ENCODE data around the gene RPS6KA6.

DNA sequence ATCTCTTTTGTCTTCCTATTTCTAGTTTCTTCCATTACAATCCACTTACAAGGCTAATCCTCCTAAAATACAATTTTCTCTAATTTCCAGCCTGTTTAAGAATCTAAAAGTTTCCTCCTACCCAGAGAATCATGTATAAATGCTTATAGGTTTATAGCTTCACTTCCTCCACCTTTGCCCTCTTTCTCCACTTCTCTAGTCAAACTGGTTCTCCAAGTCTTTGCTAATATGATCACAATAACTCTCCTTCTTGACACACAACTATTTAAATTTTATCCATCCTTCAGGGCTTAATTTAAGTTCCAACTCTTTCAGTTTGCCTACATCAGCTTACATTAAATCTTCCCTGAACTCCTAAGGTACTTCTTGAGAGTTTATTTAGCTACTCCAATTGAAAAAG is 69.2 kb downstream of the RPS6KA6 start:
- TF ChIP-seq, protein P1, sequence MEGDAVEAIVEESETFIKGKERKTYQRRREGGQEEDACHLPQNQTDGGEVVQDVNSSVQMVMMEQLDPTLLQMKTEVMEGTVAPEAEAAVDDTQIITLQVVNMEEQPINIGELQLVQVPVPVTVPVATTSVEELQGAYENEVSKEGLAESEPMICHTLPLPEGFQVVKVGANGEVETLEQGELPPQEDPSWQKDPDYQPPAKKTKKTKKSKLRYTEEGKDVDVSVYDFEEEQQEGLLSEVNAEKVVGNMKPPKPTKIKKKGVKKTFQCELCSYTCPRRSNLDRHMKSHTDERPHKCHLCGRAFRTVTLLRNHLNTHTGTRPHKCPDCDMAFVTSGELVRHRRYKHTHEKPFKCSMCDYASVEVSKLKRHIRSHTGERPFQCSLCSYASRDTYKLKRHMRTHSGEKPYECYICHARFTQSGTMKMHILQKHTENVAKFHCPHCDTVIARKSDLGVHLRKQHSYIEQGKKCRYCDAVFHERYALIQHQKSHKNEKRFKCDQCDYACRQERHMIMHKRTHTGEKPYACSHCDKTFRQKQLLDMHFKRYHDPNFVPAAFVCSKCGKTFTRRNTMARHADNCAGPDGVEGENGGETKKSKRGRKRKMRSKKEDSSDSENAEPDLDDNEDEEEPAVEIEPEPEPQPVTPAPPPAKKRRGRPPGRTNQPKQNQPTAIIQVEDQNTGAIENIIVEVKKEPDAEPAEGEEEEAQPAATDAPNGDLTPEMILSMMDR (optimal IDR thresholded peaks at IDR 0.05 in 1 of 3, IDR thresholded peaks at IDR 0.05 in 1 of 3, conservative IDR thresholded peaks at IDR 0.05 in 1 of 3; ENCODE audit: extremely low read depth in 1 of 3, insufficient read depth in 2 of 3, low read length in 3 of 3), result no peak
- no peak for TF ChIP-seq EZH2 (IDR thresholded peaks at IDR 0.05; ENCODE audit: low read length)

Data from keratinocyte (primary cell).